Activated CD4-positive, alpha-beta T cell treated with anti-CD3 and anti-CD28 coated beads, Interleukin-2, amount 50 U/mL, for 4 hours (primary cell): ENCODE data around the gene ST8SIA5.
"Not testable (repeated sequence)": the region's sequence is repeated elsewhere in the genome, so short reads cannot be mapped to it uniquely, and the experiment has no call there.

ENCODE experiments used
- DNase-seq, 2 experiments: peaks; one replicate each; pipeline ENCODE4 v3.0.0-alpha.2; 2020

ST8SIA5 gene

GRCh38 chr18:46756559-46757201 lies at the start of gene ST8SIA5:
Gene ST8SIA5 (minus strand): TSS chr18:46757053. CDS start chr18:46756508, 545 bp downstream.
- no peak for DNase-seq

- not testable (repeated sequence) for DNase-seq
Observed at GRCh38 chr18:46795945-46796344, 39.1 kb upstream of the ST8SIA5 start.

GRCh38 chr18:46794607-46795006 lies 37.8 kb upstream of the ST8SIA5 start:
- DNase-seq = no peak

GRCh38 chr18:46793565-46793964 lies 36.7 kb upstream of the ST8SIA5 start:
- no peak for DNase-seq

DNA sequence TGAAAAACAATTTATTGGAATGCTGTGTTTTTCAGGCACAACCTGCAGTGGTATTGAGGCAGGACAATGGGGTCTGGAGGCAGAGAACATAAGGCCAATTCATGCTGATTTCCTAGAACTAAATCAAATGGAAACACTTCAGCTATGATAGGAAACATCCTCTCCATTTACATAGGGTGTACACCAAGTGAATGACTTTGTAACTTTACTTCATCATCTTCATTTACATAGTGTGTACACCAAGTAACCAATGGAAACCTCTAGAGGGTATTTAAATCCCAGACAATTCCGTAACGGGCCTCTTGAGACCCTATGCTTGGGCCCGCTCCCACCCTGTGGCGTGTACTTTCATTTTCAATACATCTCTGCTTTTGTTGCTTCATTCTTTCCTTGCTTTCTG lies 32.2 kb upstream of the ST8SIA5 start:
- no peak for DNase-seq

GRCh38 chr18:46787674-46788073 lies 30.8 kb upstream of the ST8SIA5 start:
- DNase-seq = no peak

- no peak for DNase-seq
Observed at GRCh38 chr18:46772357-46772756, 15.5 kb upstream of the ST8SIA5 start.

DNA sequence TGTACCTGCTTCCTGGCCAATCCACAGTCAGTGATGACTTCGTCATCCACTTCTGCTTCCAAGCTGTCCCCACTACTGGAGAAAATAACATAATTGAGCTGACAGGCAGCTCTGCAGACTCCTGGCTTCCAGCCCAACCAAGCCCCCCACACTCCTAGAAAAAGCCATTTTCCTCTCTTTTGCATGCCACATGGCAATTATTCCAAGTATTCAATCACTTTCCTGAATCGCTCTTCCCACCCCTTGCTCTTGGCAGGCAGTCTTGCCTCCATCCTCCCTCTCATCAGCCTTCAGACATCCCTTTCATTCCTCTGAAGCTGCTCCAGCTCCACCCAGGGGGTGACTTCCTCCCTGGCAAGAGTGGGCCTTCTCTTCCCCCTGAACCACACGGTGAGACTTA lies 14.3 kb upstream of the ST8SIA5 start:
- DNase-seq = no peak

DNA sequence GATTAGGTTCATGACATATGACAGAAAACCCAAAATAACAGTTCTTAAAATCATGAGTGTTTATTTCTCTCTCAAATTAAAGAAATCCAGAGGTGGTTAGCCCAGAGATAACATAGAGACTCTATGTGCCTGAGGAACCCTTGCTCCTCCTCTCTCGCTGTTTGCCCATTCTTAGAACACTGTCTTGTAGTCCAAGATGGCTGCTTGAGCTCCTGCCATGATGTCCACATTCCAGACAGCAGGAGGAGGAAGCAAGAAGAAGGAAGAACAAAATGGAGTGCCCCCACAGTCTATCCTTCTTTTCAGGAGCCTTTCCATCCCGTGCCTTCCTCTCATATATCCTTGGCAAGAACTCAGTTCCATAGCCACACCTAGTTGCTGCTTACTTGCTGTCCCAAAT lies 13.9 kb upstream of the ST8SIA5 start:
- no peak for DNase-seq

GRCh38 chr18:46768166-46768921 lies 11.5 kb upstream of the ST8SIA5 start:
- DNase-seq = no peak

GRCh38 chr18:46767217-46767616 lies 10.4 kb upstream of the ST8SIA5 start:
- DNase-seq = no peak

DNA sequence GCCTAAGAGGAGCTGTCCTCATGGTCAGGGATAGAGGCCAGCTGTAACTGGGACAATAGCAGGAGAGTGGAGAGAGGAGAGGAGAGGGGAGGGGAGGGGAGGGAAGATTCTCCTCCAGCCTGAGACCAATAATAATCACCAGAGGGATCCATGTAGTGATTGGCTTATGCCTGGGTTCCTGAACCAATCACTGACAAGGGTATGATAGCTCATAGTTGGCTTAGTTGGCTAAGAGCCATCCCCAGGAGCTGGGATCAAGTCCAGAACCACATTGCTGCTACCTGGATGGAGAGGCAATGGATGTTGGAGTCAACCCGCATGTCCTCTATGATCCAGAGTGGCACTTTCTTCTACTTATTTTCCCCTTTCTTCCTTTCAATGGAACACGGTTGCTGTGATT lies 7.7 kb upstream of the ST8SIA5 start:
- DNase-seq = no peak

GRCh38 chr18:46761059-46761769 lies 4.4 kb upstream of the ST8SIA5 start:
- DNase-seq = no peak

DNA sequence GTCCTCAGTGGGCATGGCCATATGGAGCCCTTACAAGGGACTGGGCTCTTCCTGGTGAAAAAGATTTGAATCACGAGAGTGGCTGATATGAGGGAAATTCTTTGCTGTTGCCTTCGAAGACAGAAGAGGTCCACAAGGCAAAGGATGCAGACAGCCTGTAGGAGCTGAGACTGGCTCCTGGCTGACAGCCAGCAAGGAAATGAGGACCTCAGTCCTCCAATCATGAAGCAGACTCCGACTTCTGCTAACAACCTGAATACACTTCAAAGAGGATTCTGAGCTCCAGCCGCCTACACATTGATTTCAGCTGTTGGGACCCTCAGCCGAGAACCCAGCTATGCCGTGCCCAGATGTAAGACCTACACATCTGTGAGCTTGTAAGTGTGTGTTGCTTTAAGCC lies 3.0 kb upstream of the ST8SIA5 start:
- DNase-seq = no peak

GRCh38 chr18:46756025-46756558 lies 761 bp downstream of the ST8SIA5 start:
- DNase-seq = no peak

- DNase-seq = no peak
Observed at GRCh38 chr18:46755315-46756024, 1.4 kb downstream of the ST8SIA5 start.

GRCh38 chr18:46754661-46755292 lies 2.1 kb downstream of the ST8SIA5 start:
- no peak for DNase-seq

DNA sequence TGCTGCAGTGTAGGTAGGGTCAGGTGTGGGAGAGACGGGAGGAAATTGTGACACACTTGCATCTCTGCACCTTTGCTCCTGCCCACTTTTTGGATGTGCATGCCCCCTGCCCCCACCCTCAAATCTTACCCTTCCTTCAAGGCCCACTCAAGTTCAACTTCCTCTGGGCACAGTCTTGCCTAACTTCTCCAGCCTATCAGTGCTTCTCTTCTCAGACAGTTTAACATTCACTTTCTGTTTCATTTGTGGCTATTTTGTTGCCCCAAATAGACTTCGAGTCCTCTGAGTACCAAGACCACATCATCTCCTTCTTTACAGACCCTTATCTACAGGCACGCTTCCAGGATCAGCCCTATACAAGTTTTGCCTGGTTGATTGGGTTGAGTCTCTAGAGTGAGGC lies 2.7 kb downstream of the ST8SIA5 start:
- DNase-seq = no peak

DNA sequence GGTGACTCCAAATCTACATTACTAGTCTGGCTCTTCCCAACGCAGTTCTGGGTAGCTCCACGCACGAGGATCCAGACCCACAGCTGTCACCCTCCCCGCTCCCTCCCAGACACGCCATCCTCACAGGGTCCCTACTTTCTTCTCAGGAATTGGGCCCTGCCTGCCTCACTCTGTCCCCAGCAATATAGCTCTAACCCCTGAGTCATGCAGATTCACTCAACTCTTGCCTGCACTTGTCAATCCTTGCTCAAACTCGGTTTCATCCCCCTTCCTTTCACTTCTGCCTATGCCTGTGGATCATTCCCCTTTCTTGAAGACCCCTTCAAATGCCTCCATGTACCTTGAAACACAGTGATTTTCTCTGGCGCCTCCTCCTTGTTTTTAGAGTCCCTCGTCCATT lies 5.0 kb downstream of the ST8SIA5 start:
- DNase-seq = no peak

DNA sequence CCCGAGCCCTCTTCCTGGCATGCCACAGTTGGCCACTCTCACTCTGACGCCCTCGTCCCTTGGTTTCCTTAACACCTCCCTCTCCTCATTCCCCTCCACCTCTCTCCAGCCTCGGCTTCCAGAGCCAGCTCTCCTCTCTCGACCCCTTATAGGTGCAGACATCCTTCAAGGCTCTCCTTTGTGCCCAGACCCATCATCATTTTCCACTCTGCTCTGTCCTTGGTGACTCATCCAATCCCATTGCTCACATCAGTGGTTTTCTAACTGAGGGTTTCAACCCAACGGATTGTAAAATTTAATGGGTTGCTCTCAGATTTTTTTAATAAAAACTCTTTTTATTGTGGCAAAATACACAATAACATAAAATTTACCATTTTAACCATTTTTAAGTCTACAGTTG lies 6.2 kb downstream of the ST8SIA5 start:
- DNase-seq = no peak

DNA sequence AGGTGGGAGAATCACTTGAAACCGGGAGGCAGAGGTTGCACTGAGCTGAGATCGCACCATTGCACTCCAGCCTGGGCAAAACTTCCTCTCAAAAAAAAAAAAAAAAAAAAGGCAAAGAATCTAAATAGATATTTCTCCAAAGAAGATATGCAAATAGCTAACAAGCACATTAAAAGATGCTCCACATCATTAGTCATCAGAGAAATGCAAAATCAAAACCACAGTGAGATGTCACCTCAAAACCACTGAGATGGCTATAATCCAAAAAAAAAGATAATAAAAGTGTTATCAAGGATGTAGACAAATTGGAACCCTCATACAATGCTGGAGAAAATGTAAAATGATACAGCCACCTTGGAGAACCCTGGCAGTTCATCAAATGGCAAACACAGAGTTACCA lies 8.4 kb downstream of the ST8SIA5 start:
- DNase-seq = no peak

DNA sequence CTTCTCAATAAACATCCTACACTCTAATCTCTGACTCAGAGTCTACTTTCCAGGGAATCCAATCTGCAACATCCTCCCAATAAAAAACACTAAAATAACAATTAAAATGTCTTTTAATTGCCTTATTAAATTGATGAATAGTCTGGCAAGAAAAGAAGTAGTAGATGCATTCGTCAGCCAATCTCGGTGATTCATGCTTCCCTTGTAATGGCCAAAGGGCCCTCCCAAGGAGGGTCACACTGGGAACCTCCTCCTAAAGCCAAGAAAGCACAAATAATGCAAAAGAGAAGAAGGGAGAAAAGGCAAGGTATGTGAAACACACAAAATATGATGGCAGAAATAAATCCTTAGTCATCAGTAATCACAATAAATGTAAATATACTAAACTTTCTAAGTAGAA lies 16.8 kb downstream of the ST8SIA5 start:
- DNase-seq = no peak

- DNase-seq = no peak
Observed at GRCh38 chr18:46738491-46738890, 18.4 kb downstream of the ST8SIA5 start.
